Measurements from ENCODE around the gene SLC26A2. TPM values are rescaled to one million over a fixed set of nuclear protein-coding genes. Genes with fewer than 3 reads are reported as not detected.

SLC26A2 gene
- total and polyA plus RNA-seq, 2 of the 8 experiments (the other 6 are each of a cell fraction or from before 2014, with no cell fraction given) = 3.7 to 11.4 TPM

- TF ChIP-seq E2F6 (IDR thresholded peaks at IDR 0.05) (no peak), FOSL1 (IDR thresholded peaks at IDR 0.05; ENCODE audit: insufficient read depth, low read depth, low read length) (no peak), GTF2F1 (IDR thresholded peaks at IDR 0.05; ENCODE audit: borderline replicate concordance, low read depth, low read length) (no peak), TEAD4 (IDR thresholded peaks at IDR 0.05; ENCODE audit: low read depth, low read length) (no peak), TCF12 (IDR thresholded peaks at IDR 0.05; ENCODE audit: low read depth, low read length) (no peak), BACH1 (IDR thresholded peaks at IDR 0.05; ENCODE audit: low read length) (no peak)
These were observed 2.7 kb upstream of the SLC26A2 start (continued) for GRCh38 chr5:149957855-149958254.
